Endothelial cell of umbilical vein (primary cell): ENCODE measurements around the gene SEH1L. TPM values are rescaled to one million over a fixed set of nuclear protein-coding genes. Genes with fewer than 3 reads are reported as not detected.
A peak's percentile ranks its signal among the peaks of the same experiment; 100 is the strongest.

ENCODE experiments used
- BruUV-seq: library from RNA; stranded (reverse); fragments of 400-500 nt; replicated peaks from 2 replicates; lab custom pipeline; 2021; lab: Mats Ljungman, UMichigan
- CTCF ChIA-PET: fragments of 300-600, 350-600 bp; sonication (Branson Sonifier 250); formaldehyde crosslinking; loops from one replicate; lab custom pipeline; 2021; ENCODE audit warnings: antibody characterized with exemption, inconsistent platforms; lab: Charles Lee
- POLR2A ChIA-PET: fragments of 300-600, 350-600 bp; sonication (Branson Sonifier 250); formaldehyde crosslinking; loops from one replicate; lab custom pipeline; 2021; ENCODE audit warnings: antibody characterized with exemption, inconsistent platforms; lab: Charles Lee
- DNase-seq: peaks from one replicate; pipeline ENCODE4 v3.0.0-alpha.2; 2011; ENCODE audit warnings: low read depth, low spot score
- FAIRE-seq: peaks from 2 replicates; lab custom pipeline; 2011; peaks lifted over from hg19 to GRCh38; lab: Jason Lieb, UNC
- H2AFZ ChIP-seq: 2 replicates; pipeline ENCODE4 v1.6.0; 2012; ENCODE audit warnings: low read depth, low read length, control low read depth, inconsistent platforms
- H3K27ac ChIP-seq: 2 replicates; pipeline ENCODE4 v1.5.1; 2011; ENCODE audit warnings: low read depth, mild to moderate bottlenecking, control low read depth, low read length, moderate library complexity; ENCODE audit not compliant: insufficient read depth
- H3K27me3 ChIP-seq, 2 experiments: 2 replicates each; pipeline versions ENCODE4 v1.6.0 to v1.6.1; 2011; ENCODE audit warnings: low read length in 2 of 2, mixed read lengths in 1 of 2; ENCODE audit not compliant: control insufficient read depth in 2 of 2, insufficient read depth in 2 of 2
- H3K36me3 ChIP-seq, 2 experiments: 2 replicates in 1 of 2; 3 replicates in 1 of 2; pipeline ENCODE4 v1.5.1; 2011; ENCODE audit warnings: low read length in 2 of 2, mild to moderate bottlenecking in 1 of 2, moderate library complexity in 1 of 2; ENCODE audit not compliant: control insufficient read depth in 2 of 2, insufficient read depth in 2 of 2; ENCODE audit errors: extremely low read depth in 1 of 2
- H3K4me1 ChIP-seq: 3 replicates; pipeline ENCODE4 v1.5.1; 2011; ENCODE audit warnings: mild to moderate bottlenecking, low read length; ENCODE audit not compliant: control insufficient read depth, insufficient read depth; ENCODE audit errors: extremely low read depth
- H3K4me2 ChIP-seq: 2 replicates; pipeline ENCODE4 v1.6.1; 2011; ENCODE audit warnings: low read length, control low read depth, mixed read lengths; ENCODE audit not compliant: insufficient read depth
- H3K4me3 ChIP-seq, 3 experiments: fragments of 200-600 bp in 1 of 3; sonication (generic), shearing (Covaris generic) in 1 of 3; replicated peaks in 1 of 3; 2 replicates each; pipeline ENCODE4 v1.5.1; 2011 to 2016; ENCODE audit warnings: control low read depth in 3 of 3, low read length in 3 of 3, mild to moderate bottlenecking in 2 of 3, inconsistent platforms in 1 of 3, low read depth in 1 of 3, moderate library complexity in 1 of 3; ENCODE audit not compliant: insufficient read depth in 1 of 3
- H3K79me2 ChIP-seq: 2 replicates; pipeline ENCODE4 v1.6.0; 2012; ENCODE audit warnings: low read length, inconsistent platforms; ENCODE audit not compliant: control insufficient read depth, insufficient read depth
- H3K9ac ChIP-seq: replicated peaks from 2 replicates; pipeline ENCODE3; 2011; ENCODE audit warnings: low read length, control low read depth; ENCODE audit not compliant: insufficient read depth; ENCODE audit errors: extremely low read depth
- H3K9me1 ChIP-seq: replicated peaks from 3 replicates; pipeline ENCODE4 v1.6.0; 2011; ENCODE audit warnings: mild to moderate bottlenecking, low read length; ENCODE audit not compliant: control insufficient read depth, insufficient read depth; ENCODE audit errors: extremely low read depth
- H3K9me3 ChIP-seq: replicated peaks from 2 replicates; pipeline ENCODE4 v1.5.1; 2012; ENCODE audit warnings: low read length, inconsistent platforms; ENCODE audit not compliant: control insufficient read depth, insufficient read depth
- H4K20me1 ChIP-seq: replicated peaks from 2 replicates; pipeline ENCODE3; 2011; ENCODE audit warnings: mild to moderate bottlenecking, low read length; ENCODE audit not compliant: control insufficient read depth, insufficient read depth; ENCODE audit errors: extremely low read depth
- CTCF ChIP-seq, 2 donors: IDR thresholded peaks; 1 replicate in 1 of 2; 2 replicates in 1 of 2; pipeline ENCODE4 v1.5.1; 2011; ENCODE audit warnings: low read length in 2 of 2, mild to moderate bottlenecking in 2 of 2, moderate library complexity in 2 of 2, control low read depth in 1 of 2, inconsistent platforms in 1 of 2, low read depth in 1 of 2; ENCODE audit not compliant: insufficient read depth in 1 of 2; ENCODE audit errors: extremely low read depth in 1 of 2
- GATA2 ChIP-seq: IDR thresholded peaks from 2 replicates; pipeline ENCODE4 v1.7.0; 2011; ENCODE audit warnings: low read depth, mild to moderate bottlenecking, moderate library complexity, mixed read lengths, low read length; ENCODE audit not compliant: insufficient read length, insufficient read depth
- JUN ChIP-seq: IDR thresholded peaks from 2 replicates; pipeline ENCODE4 v1.6.1; 2011; ENCODE audit warnings: borderline replicate concordance, low read depth; ENCODE audit not compliant: insufficient read length, insufficient read depth
- MYC ChIP-seq: IDR thresholded peaks from one replicate; pipeline ENCODE4 v1.6.1; 2011; ENCODE audit warnings: mild to moderate bottlenecking, low read depth, low read length
- POLR2A ChIP-seq: IDR thresholded peaks from 2 replicates; pipeline ENCODE4 v1.6.1; 2012; ENCODE audit warnings: low read depth, mild to moderate bottlenecking, control low read depth, low read length
- POLR2AphosphoS5 ChIP-seq: IDR thresholded peaks from 2 replicates; pipeline ENCODE4 v1.6.1; 2012; ENCODE audit warnings: low read depth, mild to moderate bottlenecking, control low read depth, low read length, moderate library complexity; ENCODE audit not compliant: insufficient read depth
- dilution Hi-C: fragments of 300-500 bp; cut with MboI; formaldehyde crosslinking; loops from one replicate; pipeline ENCODE4 v1.15.0; 2019; ENCODE audit warnings: low sequenced_read_pairs; ENCODE audit not compliant: extremely low pct_ligation_motif_present
- intact Hi-C: fragments of 100-400 bp; cut with micrococcal nuclease; formaldehyde crosslinking; loops from one replicate; pipeline ENCODE4 v1.10.0; 2022
- polyA plus RNA-seq, 4 experiments: library from polyadenylated mRNA; depleted of rRNA in 3 of 4; stranded (reverse) in 3 of 4; unstranded in 1 of 4; fragments of >200 nt; gene quantifications; 2 replicates each; pipeline versions ENCODE4 v1.2.1 to v1.2.3, GENCODE V29; 2011 to 2012; ENCODE audit warnings: missing spikeins in 1 of 4
- total RNA-seq: library from RNA; stranded (reverse); gene quantifications from 2 replicates; pipeline ENCODE4 v1.2.3, GENCODE V29; 2021

SEH1L gene
- total and polyA plus RNA-seq, 2 donors (not counting 3 experiments of a cell fraction or from before 2014, with no cell fraction given) = 19.8 to 42.8 TPM

- no peak overlapping the region for H3K4me2 ChIP-seq
These were observed 13.2 kb upstream of the SEH1L start for GRCh38 chr18:12934454-12935071.

More at GRCh38 chr18:12934454-12935071, 13.2 kb upstream of the SEH1L start:
- Histone ChIP-seq H3K27ac (no peak overlapping the region), H3K79me2 (no peaks in the 10 kb centered on the region), H3K27me3 (peaks cover 4 to 5% of the 10 kb centered on the region in 2 experiments), H3K4me1 (no peaks in the 10 kb centered on the region), H2AFZ (no peak overlapping the region), H3K9me3 (no peaks in the 10 kb centered on the region), H3K36me3 (no peaks in the 10 kb centered on the region), H4K20me1 (no peaks in the 10 kb centered on the region), H3K9ac (no peak overlapping the region), H3K9me1 (no peaks in the 10 kb centered on the region), H3K4me3 (no peak overlapping the region)
- peak; percentile 94 for FAIRE-seq
- BruUV-seq = no TSS peak
- TF ChIP-seq GATA2 (no peak), POLR2A (no peak), CTCF (IDR thresholded peaks at IDR 0.05; ENCODE audit: extremely low read depth in 1 of 2, insufficient read depth in 1 of 2, low read depth in 1 of 2, low read length in 2 of 2) (peak; percentile 84 to 92), POLR2AphosphoS5 (no peak), MYC (no peak), JUN (no peak)
- dilution Hi-C loops = no loop called here
- ChIA-PET CTCF (interaction anchor here (0.7 to 4.0 kb wide), 41 partner anchors 8 to 695 kb away, joined by 3 to 124 read pairs (median 5); partner anchors contain the start of genes AFG3L2, CEP192, CEP76 and PTPN2), POLR2A (no interaction called here)
- peak; percentile 80 for DNase-seq
- intact Hi-C loops = loop anchor here (1.0 to 2.0 kb wide), 6 partner anchors 44 to 696 kb away; partner anchors contain the start of gene SPIRE1
